CD8-positive, alpha-beta memory T cell (primary cell): ENCODE data around the gene ZSWIM8. TPM values are rescaled to one million over a fixed set of nuclear protein-coding genes. Genes with fewer than 3 reads are reported as not detected.

Experiments
- CTCF ChIA-PET: fragments of 350-600 bp; sonication (Branson Sonifier 250); formaldehyde crosslinking; loops from one replicate; lab custom pipeline; 2021; ENCODE audit warnings: antibody characterized with exemption; lab: Charles Lee
- POLR2A ChIA-PET: fragments of 350-600 bp; sonication (Branson Sonifier 250); formaldehyde crosslinking; loops from one replicate; lab custom pipeline; 2021; ENCODE audit warnings: antibody characterized with exemption; lab: Charles Lee
- DNase-seq, 5 donors: peaks; one replicate each; pipeline versions ENCODE4 v3.0.0 to v3.0.0-alpha.2; 2020 to 2022; ENCODE audit warnings: mixed read lengths in 1 of 5
- H3K27ac ChIP-seq: one replicate; pipeline ENCODE4 v1.7.0; 2013; ENCODE audit warnings: low read depth, mild to moderate bottlenecking, low read length, moderate library complexity
- H3K27me3 ChIP-seq: 2 replicates; pipeline ENCODE4 v1.7.0; 2013; ENCODE audit warnings: low read length, mild to moderate bottlenecking; ENCODE audit not compliant: insufficient read depth, poor library complexity, severe bottlenecking
- H3K36me3 ChIP-seq: 2 replicates; pipeline ENCODE4 v1.7.0; 2013; ENCODE audit warnings: mild to moderate bottlenecking, low read length, moderate library complexity; ENCODE audit not compliant: insufficient read depth
- H3K4me1 ChIP-seq: 2 replicates; pipeline ENCODE4 v1.7.0; 2013; ENCODE audit warnings: mild to moderate bottlenecking, low read length, moderate library complexity; ENCODE audit not compliant: insufficient read depth
- H3K4me3 ChIP-seq: 2 replicates; pipeline ENCODE4 v1.7.0; 2013; ENCODE audit warnings: mild to moderate bottlenecking, low read length
- H3K9me3 ChIP-seq: 2 replicates; pipeline ENCODE4 v1.7.0; 2013; ENCODE audit warnings: mild to moderate bottlenecking, low read length
- H3K27ac Mint-ChIP-seq, 8 donors: one replicate each; pipeline ENCODE4 v1.8.0; 2020 to 2021; ENCODE audit warnings: mixed read lengths in 8 of 8, mild to moderate bottlenecking in 6 of 8, inconsistent platforms in 3 of 8, moderate library complexity in 3 of 8
- H3K27me3 Mint-ChIP-seq, 2 donors: one replicate each; pipeline ENCODE4 v1.8.0; 2020 to 2021; ENCODE audit warnings: mixed read lengths in 2 of 2, mild to moderate bottlenecking in 1 of 2, moderate library complexity in 1 of 2
- H3K36me3 Mint-ChIP-seq, 3 donors: one replicate each; pipeline ENCODE4 v1.8.0; 2020 to 2021; ENCODE audit warnings: mixed read lengths in 3 of 3, inconsistent platforms in 1 of 3, mild to moderate bottlenecking in 1 of 3
- H3K4me1 Mint-ChIP-seq, 3 donors: one replicate each; pipeline ENCODE4 v1.8.0; 2020 to 2021; ENCODE audit warnings: mixed read lengths in 3 of 3, inconsistent platforms in 1 of 3, mild to moderate bottlenecking in 1 of 3
- H3K4me3 Mint-ChIP-seq, 7 donors: one replicate each; pipeline ENCODE4 v1.8.0; 2020 to 2021; ENCODE audit warnings: mixed read lengths in 7 of 7, mild to moderate bottlenecking in 6 of 7, moderate library complexity in 4 of 7, inconsistent platforms in 2 of 7
- H3K9me3 Mint-ChIP-seq, 5 donors: one replicate each; pipeline ENCODE4 v1.8.0; 2020 to 2022; ENCODE audit warnings: mixed read lengths in 5 of 5, mild to moderate bottlenecking in 3 of 5, moderate library complexity in 2 of 5, inconsistent platforms in 1 of 5
- polyA plus RNA-seq: library from polyadenylated mRNA; unstranded; fragments of 300-500 nt; fragmentation: Illumina TruSeq; gene quantifications from one replicate; pipeline ENCODE4 v1.2.3, GENCODE V29; 2021
- total RNA-seq, 2 experiments: library from RNA; stranded (reverse); gene quantifications; one replicate each; pipeline ENCODE4 v1.2.3, GENCODE V29; 2021

Gene ZSWIM8
- total and polyA plus RNA-seq, 3 experiments from 2014 or later, result 26.0 to 57.6 (median 54.3) TPM

- H3K4me3 Mint-ChIP-seq, result no peak overlapping the region
Observed at GRCh38 chr10:73839276-73839966, 54.0 kb downstream of the ZSWIM8 start.

DNA sequence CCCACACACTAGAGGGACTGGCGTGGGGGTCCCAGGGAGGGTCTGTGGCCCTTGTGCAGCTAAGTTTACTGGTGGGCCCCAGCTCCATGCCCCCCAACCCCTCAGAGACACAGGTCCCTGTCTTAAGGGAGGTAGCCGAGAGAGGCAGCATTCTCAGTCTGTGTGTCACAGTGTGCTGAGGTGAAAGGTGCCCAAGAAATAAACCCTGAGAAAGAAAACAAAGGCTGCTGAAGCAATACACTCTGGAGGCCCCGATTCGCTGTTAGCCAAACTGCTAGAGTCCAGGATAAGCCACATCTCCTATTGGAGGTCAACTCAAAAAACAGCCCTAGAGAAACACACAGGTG is 54.6 kb downstream of the ZSWIM8 start:
- no peak overlapping the region for H3K4me3 ChIP-seq
- H3K4me3 Mint-ChIP-seq, result no peak overlapping the region
- no peaks in the 10 kb centered on the region for H3K27me3 Mint-ChIP-seq
- no peak overlapping the region for H3K27ac ChIP-seq
- peak overlapping the region in 1 of 8 donors; percentile 63 for H3K27ac Mint-ChIP-seq
- DNase-seq, result no peak
- peaks cover 58% of the 10 kb centered on the region for H3K36me3 ChIP-seq
- no peaks in the 10 kb centered on the region for H3K4me1 Mint-ChIP-seq
- ChIA-PET CTCF (interaction anchor here (3.9 to 6.0 kb wide), 2 partner anchors 10 to 40 kb away, joined by 19 to 27 read pairs; no protein-coding TSS in a partner anchor), POLR2A (no interaction called here)
- no peaks in the 10 kb centered on the region for H3K9me3 Mint-ChIP-seq
- H3K4me1 ChIP-seq, result no peaks in the 10 kb centered on the region
- H3K27me3 ChIP-seq, result no peaks in the 10 kb centered on the region
- peaks cover 0 to 82% (median 18%) of the 10 kb centered on the region in 3 donors for H3K36me3 Mint-ChIP-seq
- no peaks in the 10 kb centered on the region for H3K9me3 ChIP-seq

More at GRCh38 chr10:73839276-73839966, 54.0 kb downstream of the ZSWIM8 start:
- DNase-seq, result no peak
- Mint-ChIP-seq H3K36me3 (peaks cover 0 to 82% (median 20%) of the 10 kb centered on the region in 3 donors), H3K9me3 (no peaks in the 10 kb centered on the region), H3K4me1 (no peaks in the 10 kb centered on the region), H3K27me3 (no peaks in the 10 kb centered on the region), H3K27ac (no peak overlapping the region)
- Histone ChIP-seq H3K4me3 (no peak overlapping the region), H3K4me1 (no peaks in the 10 kb centered on the region), H3K36me3 (peaks cover 58% of the 10 kb centered on the region), H3K9me3 (no peaks in the 10 kb centered on the region), H3K27me3 (no peaks in the 10 kb centered on the region), H3K27ac (no peak overlapping the region)
- CTCF ChIA-PET, result interaction anchor here (1.1 to 6.0 kb wide), 4 partner anchors 11 to 158 kb away, joined by 3 to 27 read pairs (median 11); no protein-coding TSS in a partner anchor
- POLR2A ChIA-PET, result interaction anchor here (0.5 kb wide), 1 partner anchor 753 kb away, joined by 6 read pairs; no protein-coding TSS in a partner anchor

DNA sequence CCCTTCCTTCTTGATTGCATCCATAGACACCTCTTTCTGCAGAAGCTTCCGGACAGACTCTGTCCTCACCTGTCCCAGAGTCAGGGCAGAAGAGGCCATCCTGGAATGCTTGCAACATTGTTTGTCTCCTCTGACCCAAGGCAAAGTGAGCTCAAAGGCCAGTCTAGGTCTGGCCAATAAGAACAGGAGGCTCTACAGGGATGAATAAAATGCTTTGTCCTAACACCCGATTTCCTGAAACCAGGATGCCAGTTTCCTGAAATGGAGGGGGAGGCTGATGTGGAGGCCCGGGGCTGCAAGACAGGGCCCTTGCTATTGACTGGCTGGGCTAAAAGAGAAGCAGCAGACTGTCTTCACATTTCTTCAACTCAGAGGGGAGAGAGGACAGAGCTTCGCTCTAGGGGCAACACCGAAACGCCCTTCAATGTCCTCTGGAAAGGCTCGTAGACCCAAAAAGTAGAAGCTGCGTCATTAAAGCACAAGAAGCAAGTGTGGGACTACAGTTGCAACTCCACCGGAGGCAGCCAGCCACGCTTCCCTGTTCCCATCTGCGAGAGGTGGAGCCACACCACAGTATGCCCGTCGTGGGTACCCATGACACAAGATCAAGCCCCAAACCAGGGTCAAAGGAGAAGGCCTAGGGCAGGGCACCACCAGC is 55.1 kb downstream of the ZSWIM8 start:
- Histone ChIP-seq H3K9me3 (no peaks in the 10 kb centered on the region), H3K27ac (no peak overlapping the region), H3K4me3 (no peak overlapping the region), H3K4me1 (no peaks in the 10 kb centered on the region), H3K27me3 (no peaks in the 10 kb centered on the region), H3K36me3 (peaks cover 58% of the 10 kb centered on the region)
- no peaks in the 10 kb centered on the region for H3K4me1 Mint-ChIP-seq
- H3K36me3 Mint-ChIP-seq, result peaks cover 0 to 80% (median 18%) of the 10 kb centered on the region in 3 donors
- DNase-seq, result no peak
- peak overlapping the region in 2 of 8 donors; percentile 48 to 63 for H3K27ac Mint-ChIP-seq
- H3K27me3 Mint-ChIP-seq, result no peaks in the 10 kb centered on the region
- no peaks in the 10 kb centered on the region for H3K9me3 Mint-ChIP-seq
- POLR2A ChIA-PET, result no interaction called here
- no peak overlapping the region for H3K4me3 Mint-ChIP-seq
- CTCF ChIA-PET, result interaction anchor here (3.9 to 6.0 kb wide), 2 partner anchors 10 to 39 kb away, joined by 19 to 27 read pairs; no protein-coding TSS in a partner anchor

GRCh38 chr10:73841061-73841421 is 55.6 kb downstream of the ZSWIM8 start:
- Mint-ChIP-seq H3K4me3 (no peak overlapping the region), H3K36me3 (peaks cover 0 to 81% (median 20%) of the 10 kb centered on the region in 3 donors), H3K27me3 (no peaks in the 10 kb centered on the region), H3K4me1 (no peaks in the 10 kb centered on the region), H3K27ac (peak overlapping the region in 1 of 8 donors; percentile 48), H3K9me3 (no peaks in the 10 kb centered on the region)
- ChIA-PET POLR2A (no interaction called here), CTCF (interaction anchor here (3.9 to 13.5 kb wide), 3 partner anchors 9 to 39 kb away, joined by 19 to 289 read pairs (median 27); no protein-coding TSS in a partner anchor)
- H3K36me3 ChIP-seq, result peaks cover 61% of the 10 kb centered on the region
- H3K4me3 ChIP-seq, result no peak overlapping the region
- DNase-seq, result no peak
- no peak overlapping the region for H3K27ac ChIP-seq
- H3K9me3 ChIP-seq, result no peaks in the 10 kb centered on the region
- H3K4me1 ChIP-seq, result no peaks in the 10 kb centered on the region
- H3K27me3 ChIP-seq, result no peaks in the 10 kb centered on the region

DNA sequence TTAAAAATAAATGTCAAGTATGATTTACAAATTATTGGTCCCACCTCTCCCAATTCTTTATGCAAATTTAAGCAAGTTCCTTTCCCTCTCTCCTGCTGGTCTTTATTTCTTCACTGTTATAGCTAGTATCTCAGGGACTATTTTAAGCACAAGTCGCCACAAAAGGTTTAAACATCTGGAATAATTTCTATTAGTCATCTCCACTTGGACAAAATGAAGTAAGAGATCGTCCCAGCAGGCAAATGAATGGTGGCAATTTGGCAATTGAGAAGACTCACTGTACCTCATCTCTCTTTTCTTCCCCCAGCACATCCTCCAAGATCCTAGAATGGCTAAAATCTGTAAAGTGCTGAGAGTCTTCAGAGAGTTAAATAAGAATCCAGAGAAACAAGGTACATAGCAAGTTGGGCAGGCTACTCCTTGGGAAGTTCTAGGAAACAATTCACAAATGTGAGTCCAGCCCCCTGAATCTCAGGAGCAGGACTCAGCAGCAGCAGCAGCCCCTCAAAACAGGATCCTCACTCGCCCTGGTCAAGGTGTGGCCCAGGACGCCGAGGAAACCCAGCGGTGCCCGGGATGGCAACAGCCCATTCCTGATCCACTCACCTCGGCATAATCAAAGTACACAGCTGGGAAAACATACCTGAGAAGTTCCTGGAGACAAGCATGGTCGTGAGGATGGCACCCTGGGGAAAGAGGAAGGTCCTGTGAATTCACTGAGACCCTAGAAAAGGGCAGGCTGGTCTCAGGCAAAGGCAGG is 56.3 kb downstream of the ZSWIM8 start:
- Mint-ChIP-seq H3K36me3 (peaks cover 5 to 81% (median 22%) of the 10 kb centered on the region in 3 donors), H3K27ac (no peak overlapping the region), H3K4me3 (no peak overlapping the region), H3K27me3 (no peaks in the 10 kb centered on the region), H3K4me1 (no peaks in the 10 kb centered on the region), H3K9me3 (no peaks in the 10 kb centered on the region)
- POLR2A ChIA-PET, result no interaction called here
- H3K4me3 ChIP-seq, result no peak overlapping the region
- CTCF ChIA-PET, result interaction anchor here (1.5 to 13.5 kb wide), 3 partner anchors 9 to 99 kb away, joined by 3 to 289 read pairs (median 27); no protein-coding TSS in a partner anchor
- no peaks in the 10 kb centered on the region for H3K9me3 ChIP-seq
- no peaks in the 10 kb centered on the region for H3K4me1 ChIP-seq
- peaks cover 61% of the 10 kb centered on the region for H3K36me3 ChIP-seq
- H3K27ac ChIP-seq, result no peak overlapping the region
- H3K27me3 ChIP-seq, result no peaks in the 10 kb centered on the region
- DNase-seq, result no peak

GRCh38 chr10:73842349-73842748 is 56.9 kb downstream of the ZSWIM8 start:
- no peaks in the 10 kb centered on the region for H3K4me1 ChIP-seq
- Mint-ChIP-seq H3K4me3 (no peak overlapping the region), H3K27ac (peak overlapping the region in 1 of 8 donors; percentile 2), H3K36me3 (peaks cover 5 to 81% (median 25%) of the 10 kb centered on the region in 3 donors), H3K4me1 (no peaks in the 10 kb centered on the region), H3K27me3 (no peaks in the 10 kb centered on the region), H3K9me3 (no peaks in the 10 kb centered on the region)
- no peaks in the 10 kb centered on the region for H3K27me3 ChIP-seq
- no peaks in the 10 kb centered on the region for H3K9me3 ChIP-seq
- H3K36me3 ChIP-seq, result peaks cover 61% of the 10 kb centered on the region
- DNase-seq, result no peak
- ChIA-PET CTCF (interaction anchor here (1.5 to 13.5 kb wide), 2 partner anchors 38 to 99 kb away, joined by 3 to 289 read pairs; no protein-coding TSS in a partner anchor), POLR2A (no interaction called here)
- no peak overlapping the region for H3K27ac ChIP-seq
- H3K4me3 ChIP-seq, result no peak overlapping the region

DNA sequence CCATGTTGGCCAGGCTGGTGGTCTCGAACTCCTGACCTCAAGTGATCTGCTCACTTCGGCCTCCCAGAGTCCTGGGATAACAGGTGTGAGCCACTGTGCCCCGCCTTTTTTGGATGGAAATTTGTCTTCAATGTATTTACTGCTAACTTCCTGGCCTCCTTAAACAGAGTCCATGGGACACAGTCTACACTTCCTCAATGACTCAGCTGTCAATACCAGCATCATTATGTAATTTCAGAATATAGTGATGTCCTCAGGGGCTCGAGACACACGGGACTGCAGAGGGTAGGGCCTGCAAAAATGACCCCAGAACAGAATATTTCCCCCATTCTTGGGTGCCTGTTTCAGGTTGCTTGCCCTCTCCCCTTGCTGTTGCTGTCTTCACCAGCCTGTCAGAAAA is 57.9 kb downstream of the ZSWIM8 start:
- peaks cover 5 to 81% (median 29%) of the 10 kb centered on the region in 3 donors for H3K36me3 Mint-ChIP-seq

More for the DNA sequence above, 57.9 kb downstream of the ZSWIM8 start:
- CTCF ChIA-PET, result interaction anchor here (1.0 to 13.5 kb wide), 2 partner anchors 37 to 98 kb away, joined by 3 to 289 read pairs; no protein-coding TSS in a partner anchor
- Mint-ChIP-seq H3K27me3 (no peaks in the 10 kb centered on the region), H3K4me1 (no peaks in the 10 kb centered on the region), H3K4me3 (no peak overlapping the region), H3K9me3 (no peaks in the 10 kb centered on the region), H3K27ac (no peak overlapping the region)
- H3K4me3 ChIP-seq, result no peak overlapping the region
- POLR2A ChIA-PET, result no interaction called here
- DNase-seq, result no peak
- H3K27me3 ChIP-seq, result no peaks in the 10 kb centered on the region
- no peak overlapping the region for H3K27ac ChIP-seq
- H3K9me3 ChIP-seq, result no peaks in the 10 kb centered on the region
- H3K4me1 ChIP-seq, result no peaks in the 10 kb centered on the region
- peaks cover 61% of the 10 kb centered on the region for H3K36me3 ChIP-seq
